Breast epithelium (tissue), 4 donors: ENCODE measurements around the gene PTPRG. TPM values are rescaled to one million over a fixed set of nuclear protein-coding genes. Genes with fewer than 3 reads are reported as not detected.
A peak's percentile ranks its signal among the peaks of the same experiment; 100 is the strongest.

Experiments used
- DNase-seq, 2 donors: peaks; one replicate each; pipeline ENCODE4 v3.0.0-alpha.2; 2019; ENCODE audit warnings: low spot score in 2 of 2
- H3K27ac ChIP-seq, 2 donors: fragments of 200-600 bp; sonication (generic) in 1 of 2; one replicate each; pipeline ENCODE4 v1.5.1; 2016 to 2019; ENCODE audit warnings: mild to moderate bottlenecking in 1 of 2
- H3K27me3 ChIP-seq, 2 donors: fragments of 200-600 bp; sonication (generic) in 1 of 2; one replicate each; pipeline versions ENCODE4 v1.5.1 to v1.6.0; 2017 to 2019; ENCODE audit warnings: control low read depth in 1 of 2, mild to moderate bottlenecking in 1 of 2
- H3K36me3 ChIP-seq: fragments of 200-600 bp; one replicate; pipeline ENCODE4 v1.5.1; 2019
- H3K4me1 ChIP-seq, 2 donors: fragments of 200-600 bp; sonication (generic); one replicate each; pipeline ENCODE4 v1.5.1; 2016 to 2019; ENCODE audit warnings: control low read depth in 1 of 2
- H3K4me3 ChIP-seq, 3 donors: fragments of 200-600 bp; sonication (generic); 1 replicate in 2 of 3; 2 replicates in 1 of 3; pipeline ENCODE4 v1.5.1; 2016 to 2019; ENCODE audit warnings: mild to moderate bottlenecking in 3 of 3, moderate library complexity in 2 of 3
- H3K9me3 ChIP-seq, 2 donors: fragments of 200-600 bp; sonication (generic) in 1 of 2; one replicate each; pipeline ENCODE4 v1.5.1; 2016 to 2019; ENCODE audit warnings: control low read depth in 1 of 2
- CTCF ChIP-seq, 3 donors: fragments of 450-650 bp; IDR thresholded peaks; one replicate each; pipeline ENCODE4 v1.5.1; 2016 to 2017; ENCODE audit warnings: antibody characterized with exemption in 3 of 3, mild to moderate bottlenecking in 3 of 3, moderate library complexity in 3 of 3
- POLR2A ChIP-seq: fragments of 450-650 bp; IDR thresholded peaks from one replicate; pipeline ENCODE4 v1.6.1; 2016; ENCODE audit warnings: antibody characterized with exemption, mild to moderate bottlenecking, moderate library complexity
- POLR2AphosphoS5 ChIP-seq, 3 donors: sonication (generic); formaldehyde crosslinking; IDR thresholded peaks; one replicate each; pipeline ENCODE4 v1.6.1; 2017; ENCODE audit warnings: antibody characterized with exemption in 3 of 3
- intact Hi-C: fragments of 100-400 bp; cut with DNase I; formaldehyde crosslinking; loops from one replicate; pipeline ENCODE4 v1.15.1; 2023; ENCODE audit warnings: low total_unique reads
- total RNA-seq, 3 donors: library from RNA; depleted of rRNA; stranded (reverse); fragments of >200 nt; gene quantifications; one replicate each; pipeline ENCODE4 v1.1.0, GENCODE V29; 2016

PTPRG gene
- total RNA-seq, 3 donors from 2014 or later = 42.3 to 179 (median 61.6) TPM

GRCh38 chr3:61674596-61674995 lies 113.2 kb downstream of the PTPRG start:
- no peaks in the 10 kb centered on the region for H3K27me3 ChIP-seq
- H3K4me1 ChIP-seq = no peaks in the 10 kb centered on the region
- H3K4me3 ChIP-seq = no peak overlapping the region
- H3K36me3 ChIP-seq = no peaks in the 10 kb centered on the region
- intact Hi-C loops = no loop called here
- no peak for DNase-seq
- H3K27ac ChIP-seq = no peak overlapping the region
- no peak for TF ChIP-seq CTCF (IDR thresholded peaks at IDR 0.05)
- no peak for TF ChIP-seq POLR2A
- TF ChIP-seq POLR2AphosphoS5 (IDR thresholded peaks at IDR 0.05) = no peak
- H3K9me3 ChIP-seq = no peaks in the 10 kb centered on the region

DNA sequence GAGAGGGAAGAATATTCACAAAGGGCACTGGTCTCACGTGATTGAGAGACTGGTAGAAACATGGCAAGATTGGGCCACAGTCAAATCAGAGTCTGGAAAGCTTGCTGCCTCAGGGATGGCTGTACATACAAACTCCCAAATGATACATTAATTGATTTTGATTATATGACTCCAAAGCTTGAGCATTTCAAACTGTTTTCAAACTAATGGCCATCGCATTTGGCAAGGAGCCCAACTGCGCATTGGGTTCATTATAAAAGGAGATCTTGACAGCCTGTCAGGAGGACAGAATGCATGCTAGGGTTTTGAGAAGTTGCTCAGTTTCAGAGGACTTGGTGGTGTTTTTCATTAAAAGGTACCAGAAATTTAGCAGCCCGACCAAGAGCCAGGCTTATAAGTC lies 117.7 kb downstream of the PTPRG start:
- no peaks in the 10 kb centered on the region for H3K27me3 ChIP-seq
- no peaks in the 10 kb centered on the region for H3K36me3 ChIP-seq
- no peak overlapping the region for H3K4me3 ChIP-seq
- H3K9me3 ChIP-seq = no peaks in the 10 kb centered on the region
- TF ChIP-seq POLR2AphosphoS5 (IDR thresholded peaks at IDR 0.05) (no peak), POLR2A (no peak), CTCF (IDR thresholded peaks at IDR 0.05) (no peak)
- DNase-seq = no peak
- intact Hi-C loops = no loop called here
- H3K4me1 ChIP-seq = no peaks in the 10 kb centered on the region
- H3K27ac ChIP-seq = no peak overlapping the region

- TF ChIP-seq CTCF (IDR thresholded peaks at IDR 0.05) = no peak
- TF ChIP-seq POLR2A = no peak
- no peak for TF ChIP-seq POLR2AphosphoS5 (IDR thresholded peaks at IDR 0.05)
- Histone ChIP-seq H3K27ac (no peak overlapping the region), H3K9me3 (no peaks in the 10 kb centered on the region), H3K4me1 (peaks cover 0 to 3% of the 10 kb centered on the region in 2 donors), H3K36me3 (no peaks in the 10 kb centered on the region), H3K4me3 (no peak overlapping the region), H3K27me3 (no peaks in the 10 kb centered on the region)
- intact Hi-C loops = no loop called here
- no peak for DNase-seq
Measured at GRCh38 chr3:61680617-61681016, 119.2 kb downstream of the PTPRG start.

- intact Hi-C loops = no loop called here
- H3K27ac ChIP-seq = peak overlapping the region in 1 of 2 donors; percentile 8
- H3K9me3 ChIP-seq = no peaks in the 10 kb centered on the region
- no peak overlapping the region for H3K4me3 ChIP-seq
- H3K4me1 ChIP-seq = peaks cover 0 to 6% of the 10 kb centered on the region in 2 donors
- no peaks in the 10 kb centered on the region for H3K36me3 ChIP-seq
- H3K27me3 ChIP-seq = no peaks in the 10 kb centered on the region
- TF ChIP-seq POLR2A (no peak), POLR2AphosphoS5 (IDR thresholded peaks at IDR 0.05) (no peak), CTCF (IDR thresholded peaks at IDR 0.05) (no peak)
- DNase-seq = no peak
Measured at GRCh38 chr3:61681636-61682035, 120.3 kb downstream of the PTPRG start.

DNA sequence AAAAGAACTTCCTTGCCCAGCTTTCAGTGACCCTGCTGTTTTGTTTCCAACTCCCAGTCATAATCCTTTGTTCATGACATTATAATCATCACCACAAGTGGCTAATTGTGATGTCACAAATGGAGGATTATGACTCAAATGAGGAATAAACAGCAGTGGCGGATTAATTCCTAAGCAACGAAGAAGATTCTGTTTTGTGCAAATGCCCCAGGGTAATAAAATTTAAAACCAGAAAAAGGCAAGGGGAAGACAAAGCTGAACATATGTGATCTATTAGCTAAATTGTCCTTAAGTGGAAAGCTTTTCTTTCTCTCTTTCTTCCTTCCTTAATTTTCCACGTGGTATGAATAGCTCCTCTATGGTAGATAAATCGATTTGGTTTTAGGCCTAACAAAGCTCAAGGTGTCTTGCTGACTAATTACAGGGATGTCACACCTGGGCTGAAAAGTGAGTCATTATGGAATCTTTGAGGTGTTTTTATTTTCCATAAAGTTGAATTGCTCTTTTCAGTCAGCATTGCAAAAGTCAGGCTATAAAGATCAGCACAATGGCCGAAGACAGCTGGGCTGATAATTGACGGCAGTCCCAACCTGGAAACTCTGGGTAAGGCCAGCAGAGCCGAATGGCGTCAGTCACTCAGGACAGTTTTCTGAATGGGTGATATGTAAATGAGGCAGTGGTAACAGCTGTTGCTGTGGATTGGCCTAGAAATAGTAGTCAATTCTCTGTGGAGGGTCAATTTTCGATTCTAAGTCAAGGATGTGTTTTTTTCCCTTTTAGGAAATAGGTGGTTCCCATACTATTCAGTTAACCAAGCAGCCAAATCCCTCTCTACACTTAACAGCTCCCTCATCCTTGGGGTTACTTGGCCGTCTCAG lies 121.5 kb downstream of the PTPRG start:
- TF ChIP-seq CTCF (IDR thresholded peaks at IDR 0.05) (no peak), POLR2A (no peak), POLR2AphosphoS5 (IDR thresholded peaks at IDR 0.05) (no peak)
- Histone ChIP-seq H3K27ac (peak overlapping the region; percentile 19 to 72), H3K27me3 (no peaks in the 10 kb centered on the region), H3K4me1 (peaks cover 0 to 6% of the 10 kb centered on the region in 2 donors), H3K36me3 (no peaks in the 10 kb centered on the region), H3K9me3 (no peaks in the 10 kb centered on the region), H3K4me3 (no peak overlapping the region)
- intact Hi-C loops = no loop called here
- no peak for DNase-seq
